HG03103 (cell line): ENCODE data around the gene FUT3.
"Not testable (repeated sequence)": the region's sequence is repeated elsewhere in the genome, so short reads cannot be mapped to it uniquely, and the experiment has no call there.

Experiments used
- ATAC-seq: cut with Tn5 transposase; IDR thresholded peaks from one replicate; pipeline ENCODE4 v1.9.1; 2021; ENCODE audit warnings: low read depth; ENCODE audit not compliant: unreplicated experiment

The FUT3 gene

GRCh38 chr19:5882421-5882968 lies 31.2 kb upstream of the FUT3 start:
- no peak for ATAC-seq

- ATAC-seq: no peak
Measured at GRCh38 chr19:5881543-5882299, 30.5 kb upstream of the FUT3 start.

- no peak for ATAC-seq
Measured at GRCh38 chr19:5880604-5881078, 29.4 kb upstream of the FUT3 start.

GRCh38 chr19:5880196-5880595 lies 28.9 kb upstream of the FUT3 start:
- ATAC-seq: no peak

DNA sequence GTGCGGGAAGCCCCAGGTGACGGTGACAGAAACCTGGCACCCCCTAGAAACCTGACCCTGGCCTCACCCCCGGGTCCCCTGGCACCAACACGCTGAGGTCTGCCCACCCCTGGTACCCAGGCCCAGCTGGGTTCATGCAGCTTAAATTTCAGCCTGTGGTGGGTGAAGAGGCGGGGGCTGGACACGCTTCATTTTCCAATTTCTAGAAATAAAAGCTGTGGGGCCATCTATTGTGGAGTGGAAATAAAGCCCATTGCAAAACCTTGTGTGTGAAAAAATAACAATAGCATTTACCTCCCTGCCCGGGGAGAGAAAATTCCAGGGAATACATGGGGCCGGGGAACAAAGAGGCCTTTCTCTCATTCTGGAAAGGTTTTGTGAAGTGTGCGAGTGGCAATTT lies 26.6 kb upstream of the FUT3 start:
- ATAC-seq: no peak

DNA sequence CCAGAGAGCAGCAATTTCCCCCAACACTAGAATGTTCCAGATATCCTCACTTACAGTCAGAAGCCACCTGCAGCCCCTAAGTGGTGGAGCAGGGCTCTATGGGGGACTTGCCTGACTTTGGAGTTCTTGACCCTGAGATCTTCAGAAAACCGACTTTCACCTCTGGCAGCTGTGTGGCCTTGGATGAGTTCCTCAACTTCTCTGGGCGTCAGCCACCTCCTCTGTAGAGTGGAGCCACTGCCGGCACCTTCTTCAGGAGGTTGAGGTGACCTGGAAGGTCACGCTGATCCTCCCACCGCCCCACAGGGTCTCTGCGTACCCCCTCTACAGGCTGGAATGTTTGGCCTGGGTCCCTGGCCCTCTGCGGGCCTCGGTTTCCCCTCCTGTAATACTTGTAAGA lies 26.2 kb upstream of the FUT3 start:
- no peak for ATAC-seq

DNA sequence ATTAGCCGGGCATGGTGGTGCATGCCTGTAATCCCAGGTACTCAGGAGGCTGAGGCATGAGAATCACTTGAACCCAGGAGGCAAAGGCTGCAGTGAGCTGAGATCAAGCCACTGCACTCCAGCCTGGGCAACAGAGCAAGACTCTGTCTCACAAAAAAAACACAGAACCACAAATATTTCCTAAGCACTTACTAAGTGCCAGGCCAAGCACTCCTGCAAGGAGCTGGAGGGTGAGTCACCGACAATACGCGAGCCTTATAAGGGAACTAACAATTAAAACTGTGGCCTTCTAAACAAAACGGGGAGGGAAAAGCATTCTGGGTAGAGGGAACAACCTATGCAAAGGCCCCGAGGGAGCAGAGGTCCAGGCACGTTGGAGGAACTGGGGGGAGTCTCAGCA lies 23.2 kb upstream of the FUT3 start:
- not testable (repeated sequence) for ATAC-seq

DNA sequence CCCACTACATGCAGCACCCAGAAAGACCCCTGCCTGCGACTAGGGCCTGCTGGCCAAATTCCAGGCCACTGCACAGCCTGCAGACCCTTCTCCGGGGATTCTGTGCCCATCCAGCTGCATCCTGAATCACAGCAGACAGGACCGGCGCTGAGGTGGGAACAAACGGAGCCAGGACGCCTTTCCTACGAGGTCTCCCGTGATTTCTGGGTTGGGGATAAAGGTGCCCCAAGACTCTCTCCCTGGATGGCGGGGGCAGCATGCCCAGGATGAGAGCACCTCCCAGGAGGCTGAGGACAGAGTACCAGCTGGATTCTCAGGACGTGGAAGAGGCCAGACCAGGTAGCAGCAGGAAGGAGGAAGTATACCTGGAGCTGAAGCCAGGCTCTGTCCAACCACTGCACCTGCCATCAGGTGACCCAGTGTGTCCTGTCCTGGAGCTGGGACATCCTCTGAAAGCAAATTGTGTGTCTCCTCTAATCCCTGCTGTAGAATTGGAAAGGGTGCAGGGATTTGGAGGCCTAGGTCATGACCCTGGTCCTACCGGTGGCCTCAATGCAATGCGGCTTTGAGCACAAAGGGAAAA lies 22.5 kb upstream of the FUT3 start:
- ATAC-seq: no peak

GRCh38 chr19:5870986-5871394 lies 19.7 kb upstream of the FUT3 start:
- no peak for ATAC-seq

- ATAC-seq: no peak
Measured at GRCh38 chr19:5867201-5868136, 16.2 kb upstream of the FUT3 start.

GRCh38 chr19:5865772-5866171 lies 14.5 kb upstream of the FUT3 start:
- ATAC-seq: no peak

DNA sequence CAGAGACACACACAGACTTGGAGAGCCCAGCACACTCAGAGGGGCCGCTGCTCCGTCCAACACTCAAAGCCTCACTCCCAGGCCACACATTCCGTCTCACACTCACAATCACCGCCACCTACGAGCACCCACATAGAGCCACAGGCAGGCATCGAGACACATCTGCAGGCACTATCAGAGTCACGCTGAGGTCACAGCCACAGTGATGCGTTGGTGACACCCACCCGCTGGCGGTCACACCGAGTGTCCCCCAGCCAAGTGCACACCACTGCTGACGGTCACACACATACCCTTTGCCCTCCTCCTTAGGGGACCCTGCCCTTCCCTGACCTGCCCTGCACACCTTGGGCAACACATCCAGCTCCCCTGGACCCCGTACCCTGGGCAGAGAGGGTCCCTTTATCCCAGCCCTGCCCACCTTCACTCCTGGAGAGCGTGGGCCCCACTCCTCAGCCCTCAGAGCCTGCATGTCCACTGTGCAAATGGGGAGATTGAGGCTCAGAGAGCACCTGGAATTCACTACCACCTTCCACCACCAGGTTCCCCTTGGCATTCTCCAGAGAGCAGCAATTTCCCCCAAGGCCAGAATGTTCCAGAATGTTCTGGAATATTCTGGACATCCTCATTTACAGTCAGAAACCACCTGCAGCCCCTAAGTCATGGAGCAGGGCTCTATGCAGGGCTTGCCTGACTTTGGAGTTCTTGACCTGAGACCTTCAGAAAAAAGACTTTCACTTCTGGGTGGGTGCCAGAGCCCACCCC lies 13.7 kb upstream of the FUT3 start:
- ATAC-seq: no peak

GRCh38 chr19:5864013-5864720 lies 12.9 kb upstream of the FUT3 start:
- ATAC-seq: no peak

GRCh38 chr19:5863030-5863665 lies 11.9 kb upstream of the FUT3 start:
- no peak for ATAC-seq

DNA sequence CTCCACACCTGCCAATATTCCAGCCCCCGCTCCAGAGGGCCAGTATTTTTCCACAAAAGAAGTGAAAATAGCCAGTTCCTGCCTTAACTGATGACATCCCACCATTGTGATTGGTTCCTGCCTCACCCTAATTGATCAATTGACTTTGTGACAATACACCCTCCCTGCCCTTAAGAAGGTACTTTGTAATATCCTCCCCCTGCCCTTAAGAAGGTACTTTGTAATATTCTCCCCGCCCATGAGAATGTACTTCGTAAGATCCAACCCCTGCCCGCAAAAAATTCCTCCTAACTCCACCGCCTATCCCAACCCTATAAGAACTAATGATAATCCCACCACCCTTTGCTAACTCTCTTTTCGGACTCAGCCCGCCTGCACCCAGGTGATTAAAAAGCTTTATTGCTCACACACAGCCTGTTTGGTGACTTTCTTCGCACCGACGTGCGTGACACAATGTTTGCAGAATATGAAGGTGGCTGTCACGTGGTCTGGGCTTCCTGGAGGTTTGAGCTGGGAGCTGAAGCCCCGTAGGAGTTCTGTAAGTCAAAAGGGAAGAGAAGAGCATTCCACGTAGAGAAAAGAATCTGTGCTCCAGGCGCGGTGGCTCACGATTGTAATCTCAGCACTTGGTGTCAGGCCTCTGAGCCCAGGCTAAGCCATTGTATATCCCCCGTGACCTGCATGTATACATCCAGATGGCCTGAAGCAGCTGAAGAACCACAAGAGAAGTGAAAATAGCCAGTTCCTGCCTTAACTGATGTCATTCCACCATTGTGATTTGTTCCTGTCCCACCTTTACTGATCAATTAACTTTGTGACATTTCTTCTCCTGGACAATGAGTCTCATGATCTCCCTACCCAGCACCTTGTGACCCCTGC lies 6.2 kb upstream of the FUT3 start:
- ATAC-seq: no peak

- ATAC-seq: not testable (repeated sequence)
Measured at GRCh38 chr19:5855151-5855550, 3.9 kb upstream of the FUT3 start.

GRCh38 chr19:5854121-5854520 lies 2.9 kb upstream of the FUT3 start:
- not testable (repeated sequence) for ATAC-seq

GRCh38 chr19:5850743-5851293 lies 431 bp downstream of the FUT3 start:
- no peak for ATAC-seq
